Kidney (tissue), 14 donors: Measurements from ENCODE around the gene ASCL1. TPM values are rescaled to one million over a fixed set of nuclear protein-coding genes. Genes with fewer than 3 reads are reported as not detected.

Experiments used
- DNase-seq, 5 donors: peaks; one replicate each; pipeline ENCODE4 v3.0.0-alpha.2; 2013 to 2020
- FAIRE-seq: peaks from 2 replicates; lab custom pipeline; 2012; peaks lifted over from hg19 to GRCh38; lab: Jason Lieb, UNC
- H3K27ac ChIP-seq, 2 donors: one replicate each; pipeline ENCODE4 v1.7.0; 2013; ENCODE audit warnings: low read depth in 2 of 2, low read length in 2 of 2, inconsistent platforms in 1 of 2
- H3K27me3 ChIP-seq: one replicate; pipeline ENCODE4 v1.7.1; 2013; ENCODE audit warnings: low read length, inconsistent platforms; ENCODE audit not compliant: control insufficient read depth, insufficient read depth
- H3K36me3 ChIP-seq, 3 donors: one replicate each; pipeline versions ENCODE4 v1.7.0 to v1.7.1; 2013; ENCODE audit warnings: low read length in 3 of 3, control low read depth in 1 of 3, inconsistent platforms in 1 of 3; ENCODE audit not compliant: insufficient read depth in 3 of 3, control insufficient read depth in 2 of 3
- H3K4me1 ChIP-seq, 3 donors: one replicate each; pipeline versions ENCODE4 v1.7.0 to v1.7.1; 2013; ENCODE audit warnings: low read length in 3 of 3, inconsistent platforms in 1 of 3, low read depth in 1 of 3; ENCODE audit not compliant: control insufficient read depth in 2 of 3, insufficient read depth in 2 of 3
- H3K4me3 ChIP-seq, 3 donors: one replicate each; pipeline versions ENCODE4 v1.7.0 to v1.8.1; 2013; ENCODE audit warnings: low read length in 3 of 3, control low read depth in 1 of 3, inconsistent platforms in 1 of 3
- H3K9ac ChIP-seq, 3 donors: one replicate each; pipeline versions ENCODE4 v1.7.0 to v1.7.1; 2013; ENCODE audit warnings: low read length in 3 of 3, control low read depth in 1 of 3, inconsistent platforms in 1 of 3
- H3K9me3 ChIP-seq, 3 donors: one replicate each; pipeline versions ENCODE4 v1.7.0 to v1.7.1; 2013; ENCODE audit warnings: low read length in 3 of 3, control low read depth in 1 of 3, inconsistent platforms in 1 of 3; ENCODE audit not compliant: control insufficient read depth in 2 of 3, insufficient read depth in 1 of 3
- intact Hi-C: fragments of 100-400 bp; cut with DNase I; formaldehyde crosslinking; loops from one replicate; pipeline ENCODE4 v1.11.1; 2022
- polyA plus RNA-seq: library from polyadenylated mRNA; stranded (reverse); fragments of 350-450 nt; fragmentation: Illumina TruSeq; extraction: RNeasy Lipid Tissue Mini Kit (QIAGEN cat#74804); gene quantifications from one replicate; pipeline ENCODE4 v1.2.3, GENCODE V29; 2014; ENCODE audit warnings: low read depth, low replicate concordance; ENCODE audit not compliant: insufficient read depth
- total RNA-seq: library from RNA; stranded (reverse); fragmentation: NEBNext Ultra II Directional; extraction: Animal tissue kit (Norgen Biotek cat#: 25700); gene quantifications from one replicate; pipeline ENCODE4 v1.2.1, GENCODE V29; 2021
- TF ChIP-seq, protein P1 (sequence below): IDR thresholded peaks from 3 replicates; pipeline ENCODE4 v1.5.1; 2012; ENCODE audit warnings: mild to moderate bottlenecking, moderate library complexity, borderline replicate concordance; ENCODE audit not compliant: insufficient read depth; ENCODE audit errors: extremely low read depth
- donor health status: control.
- donor health status: control.
- donor health status: control.
- donor health status: control.
- donor health status: control.
- donor health status: DM: yes; HTN: yes; CAD: no.
- donor health status: Normal renal cell carcinoma (clear cell type).

ASCL1 gene
- total and polyA plus RNA-seq, 2 donors from 2014 or later: not detected

- Histone ChIP-seq H3K36me3 (no peaks in the 10 kb centered on the region), H3K27ac (no peak overlapping the region), H3K9ac (no peak overlapping the region), H3K4me3 (no peak overlapping the region), H3K27me3 (no peaks in the 10 kb centered on the region), H3K4me1 (no peaks in the 10 kb centered on the region), H3K9me3 (no peaks in the 10 kb centered on the region)
- DNase-seq (no peak), FAIRE-seq (no peak)
- intact Hi-C loops: no loop called here
- TF ChIP-seq, protein P1, sequence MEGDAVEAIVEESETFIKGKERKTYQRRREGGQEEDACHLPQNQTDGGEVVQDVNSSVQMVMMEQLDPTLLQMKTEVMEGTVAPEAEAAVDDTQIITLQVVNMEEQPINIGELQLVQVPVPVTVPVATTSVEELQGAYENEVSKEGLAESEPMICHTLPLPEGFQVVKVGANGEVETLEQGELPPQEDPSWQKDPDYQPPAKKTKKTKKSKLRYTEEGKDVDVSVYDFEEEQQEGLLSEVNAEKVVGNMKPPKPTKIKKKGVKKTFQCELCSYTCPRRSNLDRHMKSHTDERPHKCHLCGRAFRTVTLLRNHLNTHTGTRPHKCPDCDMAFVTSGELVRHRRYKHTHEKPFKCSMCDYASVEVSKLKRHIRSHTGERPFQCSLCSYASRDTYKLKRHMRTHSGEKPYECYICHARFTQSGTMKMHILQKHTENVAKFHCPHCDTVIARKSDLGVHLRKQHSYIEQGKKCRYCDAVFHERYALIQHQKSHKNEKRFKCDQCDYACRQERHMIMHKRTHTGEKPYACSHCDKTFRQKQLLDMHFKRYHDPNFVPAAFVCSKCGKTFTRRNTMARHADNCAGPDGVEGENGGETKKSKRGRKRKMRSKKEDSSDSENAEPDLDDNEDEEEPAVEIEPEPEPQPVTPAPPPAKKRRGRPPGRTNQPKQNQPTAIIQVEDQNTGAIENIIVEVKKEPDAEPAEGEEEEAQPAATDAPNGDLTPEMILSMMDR: no peak
These were observed 46.7 kb upstream of the ASCL1 start for GRCh38 chr12:102910792-102911191.

- Histone ChIP-seq H3K27ac (no peak overlapping the region), H3K4me3 (peak overlapping the region in 1 of 3 donors; percentile 57), H3K4me1 (no peaks in the 10 kb centered on the region), H3K36me3 (no peaks in the 10 kb centered on the region), H3K27me3 (no peaks in the 10 kb centered on the region), H3K9ac (peak overlapping the region in 1 of 3 donors; percentile 48), H3K9me3 (no peaks in the 10 kb centered on the region)
- no peak for FAIRE-seq
- TF ChIP-seq, protein P1: no peak
- no peak for DNase-seq
- intact Hi-C loops: no loop called here
These were observed 46.2 kb upstream of the ASCL1 start for GRCh38 chr12:102911320-102911719.

GRCh38 chr12:102912258-102912657 lies 45.2 kb upstream of the ASCL1 start:
- Histone ChIP-seq H3K4me1 (no peaks in the 10 kb centered on the region), H3K9ac (no peak overlapping the region), H3K4me3 (peak overlapping the region in 2 of 3 donors; percentile 26 to 72), H3K27ac (no peak overlapping the region), H3K27me3 (no peaks in the 10 kb centered on the region), H3K36me3 (no peaks in the 10 kb centered on the region), H3K9me3 (no peaks in the 10 kb centered on the region)
- DNase-seq (no peak), FAIRE-seq (no peak)
- intact Hi-C loops: no loop called here
- TF ChIP-seq, protein P1: no peak
